ENCODE data around the gene COQ6.

DNA sequence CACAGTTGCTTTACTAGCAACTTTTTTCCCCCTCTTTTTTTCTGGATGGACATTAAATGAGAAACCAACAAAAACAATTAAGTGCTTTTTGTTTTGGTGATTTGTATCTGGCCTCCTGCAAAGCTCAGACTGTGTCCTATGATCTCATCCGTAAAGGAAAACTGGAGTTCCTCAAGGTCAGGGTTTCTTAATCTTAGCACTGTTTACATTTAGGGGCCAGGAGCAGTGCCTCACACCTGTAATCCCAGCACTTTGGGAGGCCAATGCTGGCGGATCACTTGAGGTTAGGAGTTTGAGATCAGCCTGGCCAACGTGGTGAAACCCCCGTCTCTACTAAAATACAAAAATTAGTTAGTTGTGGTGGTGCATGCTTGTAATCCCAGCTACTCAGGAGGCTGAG is 41.0 kb downstream of the COQ6 start:
- TF ChIP-seq CTCF (IDR thresholded peaks at IDR 0.05) (no peak), POLR2A (IDR thresholded peaks at IDR 0.05) (no peak)

Data from Peyer's patch (tissue), 4 donors.